Measurements from ENCODE around the gene ZNF155.
"Not testable (repeated sequence)": the region's sequence is repeated elsewhere in the genome, so short reads cannot be mapped to it uniquely, and the experiment has no call there.

Gene ZNF155

GRCh38 chr19:43983912-43984686 is at the start of gene ZNF155:
Gene ZNF155, plus strand, starts transcription at chr19:43984188. Its CDS starts 4,356 bp downstream, at chr19:43988544.
- Histone ChIP-seq H3K36me3 (ENCODE audit: control insufficient read depth, insufficient read depth, low read length) (0 out of 2 replicates have a peak, but pooled peaks cover 2% of the 10 kb centered on the region), H3K9me3 (ENCODE audit: control insufficient read depth, insufficient read depth, low read depth, low read length) (peaks cover 2% of the 10 kb centered on the region; the same call in 1 of the 2 replicates), H3K4me3 (ENCODE audit: low read depth, low read length) (peak within 1 kb of the TSS; percentile 93), H3K9ac (ENCODE audit: low read length) (peak within 1 kb of the TSS; percentile 77), H3K4me1 (ENCODE audit: control insufficient read depth, insufficient read depth, low read length) (no peaks in the 10 kb centered on the region), H3K27ac (ENCODE audit: low read depth, low read length) (no peak within 1 kb of the TSS), H3K27me3 (ENCODE audit: control insufficient read depth, insufficient read depth, low read length) (no peaks in the 10 kb centered on the region)

GRCh38 chr19:43934985-43935708 is 48.8 kb upstream of the ZNF155 start, which contains the start of gene ZNF45:
Gene ZNF45, minus strand, starts transcription at chr19:43935282. Its CDS starts 13,097 bp downstream, at chr19:43922185.
- peak within 1 kb of the TSS; percentile 62; the same call in 1 of the 2 replicates for H3K27ac ChIP-seq (ENCODE audit: low read depth, low read length)
- H3K9me3 ChIP-seq (ENCODE audit: control insufficient read depth, insufficient read depth, low read depth, low read length) = 0 out of 2 replicates have a peak, but pooled peaks cover 3% of the 10 kb centered on the region
- peak within 1 kb of the TSS; percentile 74 for H3K9ac ChIP-seq (ENCODE audit: low read length)
- peaks cover 6% of the 10 kb centered on the region for H3K4me1 ChIP-seq (ENCODE audit: control insufficient read depth, insufficient read depth, low read length)
- H3K4me3 ChIP-seq (ENCODE audit: low read depth, low read length) = peak within 1 kb of the TSS; percentile 83
- H3K27me3 ChIP-seq (ENCODE audit: control insufficient read depth, insufficient read depth, low read length) = no peaks in the 10 kb centered on the region
- peaks cover 24% of the 10 kb centered on the region for H3K36me3 ChIP-seq (ENCODE audit: control insufficient read depth, insufficient read depth, low read length)

- Histone ChIP-seq H3K27me3 (ENCODE audit: control insufficient read depth, insufficient read depth, low read length) (no peaks in the 10 kb centered on the region; the same call in 1 of the 2 replicates), H3K27ac (ENCODE audit: low read depth, low read length) (no peak overlapping the region), H3K9ac (ENCODE audit: low read length) (no peak overlapping the region), H3K9me3 (ENCODE audit: control insufficient read depth, insufficient read depth, low read depth, low read length) (0 out of 2 replicates have a peak, but pooled peaks cover 4% of the 10 kb centered on the region), H3K4me3 (ENCODE audit: low read depth, low read length) (no peak overlapping the region), H3K36me3 (ENCODE audit: control insufficient read depth, insufficient read depth, low read length) (peaks cover 14% of the 10 kb centered on the region), H3K4me1 (ENCODE audit: control insufficient read depth, insufficient read depth, low read length) (peaks cover 6% of the 10 kb centered on the region)
Observed at GRCh38 chr19:43936188-43936587, 47.8 kb upstream of the ZNF155 start.

- H3K36me3 ChIP-seq (ENCODE audit: control insufficient read depth, insufficient read depth, low read length) = no peaks in the 10 kb centered on the region
- no peak overlapping the region for H3K9ac ChIP-seq (ENCODE audit: low read length)
- peaks cover 2% of the 10 kb centered on the region; the same call in 1 of the 2 replicates for H3K27me3 ChIP-seq (ENCODE audit: control insufficient read depth, insufficient read depth, low read length)
- H3K4me1 ChIP-seq (ENCODE audit: control insufficient read depth, insufficient read depth, low read length) = no peaks in the 10 kb centered on the region; the same call in 1 of the 2 replicates
- H3K27ac ChIP-seq (ENCODE audit: low read depth, low read length) = no peak overlapping the region
- H3K9me3 ChIP-seq (ENCODE audit: control insufficient read depth, insufficient read depth, low read depth, low read length) = peaks cover 7% of the 10 kb centered on the region; the same call in 1 of the 2 replicates
- no peak overlapping the region for H3K4me3 ChIP-seq (ENCODE audit: low read depth, low read length)
Observed at GRCh38 chr19:43939557-43940260, 44.3 kb upstream of the ZNF155 start.

- Histone ChIP-seq H3K9me3 (ENCODE audit: control insufficient read depth, insufficient read depth, low read depth, low read length) (peaks cover 7% of the 10 kb centered on the region; the same call in 1 of the 2 replicates), H3K36me3 (ENCODE audit: control insufficient read depth, insufficient read depth, low read length) (no peaks in the 10 kb centered on the region)
Observed at GRCh38 chr19:43940719-43941118, 43.3 kb upstream of the ZNF155 start.

GRCh38 chr19:43941209-43941608 is 42.8 kb upstream of the ZNF155 start:
- Histone ChIP-seq H3K27ac (ENCODE audit: low read depth, low read length) (no peak overlapping the region), H3K9ac (ENCODE audit: low read length) (no peak overlapping the region), H3K27me3 (ENCODE audit: control insufficient read depth, insufficient read depth, low read length) (peaks cover 2% of the 10 kb centered on the region; the same call in 1 of the 2 replicates), H3K9me3 (ENCODE audit: control insufficient read depth, insufficient read depth, low read depth, low read length) (peaks cover 7% of the 10 kb centered on the region; the same call in 1 of the 2 replicates), H3K4me3 (ENCODE audit: low read depth, low read length) (no peak overlapping the region), H3K4me1 (ENCODE audit: control insufficient read depth, insufficient read depth, low read length) (no peaks in the 10 kb centered on the region), H3K36me3 (ENCODE audit: control insufficient read depth, insufficient read depth, low read length) (no peaks in the 10 kb centered on the region)

More at GRCh38 chr19:43940719-43941118, 43.3 kb upstream of the ZNF155 start:
- H3K4me3 ChIP-seq (ENCODE audit: low read depth, low read length) = no peak overlapping the region
- H3K9ac ChIP-seq (ENCODE audit: low read length) = no peak overlapping the region
- peaks cover 2% of the 10 kb centered on the region; the same call in 1 of the 2 replicates for H3K27me3 ChIP-seq (ENCODE audit: control insufficient read depth, insufficient read depth, low read length)
- no peaks in the 10 kb centered on the region; the same call in 1 of the 2 replicates for H3K4me1 ChIP-seq (ENCODE audit: control insufficient read depth, insufficient read depth, low read length)
- no peak overlapping the region for H3K27ac ChIP-seq (ENCODE audit: low read depth, low read length)

- not testable (repeated sequence) for H3K9ac ChIP-seq (ENCODE audit: low read length); H3K27ac ChIP-seq (ENCODE audit: low read depth, low read length); H3K36me3 ChIP-seq (ENCODE audit: control insufficient read depth, insufficient read depth, low read length); H3K4me3 ChIP-seq (ENCODE audit: low read depth, low read length); H3K27me3 ChIP-seq (ENCODE audit: control insufficient read depth, insufficient read depth, low read length); H3K4me1 ChIP-seq (ENCODE audit: control insufficient read depth, insufficient read depth, low read length)
- H3K9me3 ChIP-seq (ENCODE audit: control insufficient read depth, insufficient read depth, low read depth, low read length) = peaks cover 11% of the 10 kb centered on the region
Observed at GRCh38 chr19:43947412-43947811, 36.6 kb upstream of the ZNF155 start.

- not testable (repeated sequence) for H3K27me3 ChIP-seq (ENCODE audit: control insufficient read depth, insufficient read depth, low read length); H3K9ac ChIP-seq (ENCODE audit: low read length); H3K4me3 ChIP-seq (ENCODE audit: low read depth, low read length); H3K36me3 ChIP-seq (ENCODE audit: control insufficient read depth, insufficient read depth, low read length); H3K4me1 ChIP-seq (ENCODE audit: control insufficient read depth, insufficient read depth, low read length); H3K27ac ChIP-seq (ENCODE audit: low read depth, low read length)
- peaks cover 22% of the 10 kb centered on the region for H3K9me3 ChIP-seq (ENCODE audit: control insufficient read depth, insufficient read depth, low read depth, low read length)
Observed at GRCh38 chr19:43949803-43950202, 34.2 kb upstream of the ZNF155 start.

- H3K27me3 ChIP-seq (ENCODE audit: control insufficient read depth, insufficient read depth, low read length) = no peaks in the 10 kb centered on the region
- H3K27ac ChIP-seq (ENCODE audit: low read depth, low read length) = 0 out of 2 replicates have a peak within 1 kb of the TSS, but pooled peaks have one; percentile 2
- peak within 1 kb of the TSS; percentile 60 for H3K9ac ChIP-seq (ENCODE audit: low read length)
- peaks cover 3% of the 10 kb centered on the region; the same call in 1 of the 2 replicates for H3K4me1 ChIP-seq (ENCODE audit: control insufficient read depth, insufficient read depth, low read length)
- H3K9me3 ChIP-seq (ENCODE audit: control insufficient read depth, insufficient read depth, low read depth, low read length) = peaks cover 33% of the 10 kb centered on the region
- H3K36me3 ChIP-seq (ENCODE audit: control insufficient read depth, insufficient read depth, low read length) = peaks cover 13% of the 10 kb centered on the region
- peak within 1 kb of the TSS; percentile 97 for H3K4me3 ChIP-seq (ENCODE audit: low read depth, low read length)
Observed at GRCh38 chr19:43950834-43951645, 32.9 kb upstream of the ZNF155 start, which contains the start of gene ZNF221. Gene ZNF221, plus strand, starts transcription at chr19:43951228. Its CDS starts 11,499 bp downstream, at chr19:43962727.

GRCh38 chr19:43956827-43957226 is 27.2 kb upstream of the ZNF155 start:
- Histone ChIP-seq H3K36me3 (ENCODE audit: control insufficient read depth, insufficient read depth, low read length) (peaks cover 23% of the 10 kb centered on the region), H3K27ac (ENCODE audit: low read depth, low read length) (no peak overlapping the region), H3K9ac (ENCODE audit: low read length) (no peak overlapping the region), H3K4me1 (ENCODE audit: control insufficient read depth, insufficient read depth, low read length) (no peaks in the 10 kb centered on the region), H3K4me3 (ENCODE audit: low read depth, low read length) (no peak overlapping the region), H3K9me3 (ENCODE audit: control insufficient read depth, insufficient read depth, low read depth, low read length) (peaks cover 68% of the 10 kb centered on the region), H3K27me3 (ENCODE audit: control insufficient read depth, insufficient read depth, low read length) (no peaks in the 10 kb centered on the region)

All from HUES6 (cell line).